ENCODE results near the gene NDEL1.

- TF ChIP-seq, protein P1, sequence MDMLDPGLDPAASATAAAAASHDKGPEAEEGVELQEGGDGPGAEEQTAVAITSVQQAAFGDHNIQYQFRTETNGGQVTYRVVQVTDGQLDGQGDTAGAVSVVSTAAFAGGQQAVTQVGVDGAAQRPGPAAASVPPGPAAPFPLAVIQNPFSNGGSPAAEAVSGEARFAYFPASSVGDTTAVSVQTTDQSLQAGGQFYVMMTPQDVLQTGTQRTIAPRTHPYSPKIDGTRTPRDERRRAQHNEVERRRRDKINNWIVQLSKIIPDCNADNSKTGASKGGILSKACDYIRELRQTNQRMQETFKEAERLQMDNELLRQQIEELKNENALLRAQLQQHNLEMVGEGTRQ (CRISPR knock-in tag; IDR thresholded peaks at IDR 0.05), result no peak
- TF ChIP-seq DACH1 (IDR thresholded peaks at IDR 0.05; ENCODE audit: partially characterized antibody), result no peak
- TF ChIP-seq SPI1 (IDR thresholded peaks at IDR 0.05; ENCODE audit: borderline replicate concordance, low read depth, low read length), result no peak
- no peak for TF ChIP-seq NR1H2 (CRISPR knock-in tag; IDR thresholded peaks at IDR 0.05)
- TF ChIP-seq REST (IDR thresholded peaks at IDR 0.05; ENCODE audit: borderline replicate concordance), result no peak
- TF ChIP-seq REST (CRISPR knock-in tag; IDR thresholded peaks at IDR 0.05; ENCODE audit: low read depth), result no peak
- TF ChIP-seq ZNF318 (IDR thresholded peaks at IDR 0.05; ENCODE audit: borderline replicate concordance in 1 of 2, low read depth in 1 of 2), result no peak
- no peak for TF ChIP-seq CTCF (IDR thresholded peaks at IDR 0.05 in 2 of 3, conservative IDR thresholded peaks at IDR 0.05 in 1 of 3; ENCODE audit: insufficient read depth in 2 of 3, low read depth in 1 of 3, low read length in 3 of 3)
- TF ChIP-seq, protein P2, sequence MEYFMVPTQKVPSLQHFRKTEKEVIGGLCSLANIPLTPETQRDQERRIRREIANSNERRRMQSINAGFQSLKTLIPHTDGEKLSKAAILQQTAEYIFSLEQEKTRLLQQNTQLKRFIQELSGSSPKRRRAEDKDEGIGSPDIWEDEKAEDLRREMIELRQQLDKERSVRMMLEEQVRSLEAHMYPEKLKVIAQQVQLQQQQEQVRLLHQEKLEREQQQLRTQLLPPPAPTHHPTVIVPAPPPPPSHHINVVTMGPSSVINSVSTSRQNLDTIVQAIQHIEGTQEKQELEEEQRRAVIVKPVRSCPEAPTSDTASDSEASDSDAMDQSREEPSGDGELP (CRISPR knock-in tag; IDR thresholded peaks at IDR 0.05; ENCODE audit: borderline replicate concordance), result no peak
- TF ChIP-seq DNMT1 (IDR thresholded peaks at IDR 0.05), result no peak
- no peak for TF ChIP-seq BACH1 (tag; IDR thresholded peaks at IDR 0.05)
- TF ChIP-seq GATA2 (CRISPR knock-in tag; IDR thresholded peaks at IDR 0.05), result no peak
- no peak for TF ChIP-seq POLR3A (IDR thresholded peaks at IDR 0.05; ENCODE audit: borderline replicate concordance, extremely low read depth, insufficient read depth, insufficient read length)
- no peak for TF ChIP-seq ZNF584 (CRISPR knock-in tag; IDR thresholded peaks at IDR 0.05; ENCODE audit: low read depth)
- no peak for TF ChIP-seq SP1 (CRISPR knock-in tag; IDR thresholded peaks at IDR 0.05)
Observed at GRCh38 chr17:8506145-8506544, 70.5 kb downstream of the NDEL1 start.

Data from K562 (cell line).